Trophoblast cell (in vitro differentiated cells and primary cell): Measurements from ENCODE around the gene TM7SF2.
A peak's percentile ranks its signal among the peaks of the same experiment; 100 is the strongest.

Experiments used
- DNase-seq, 2 donors: peaks; one replicate each; pipeline ENCODE4 v3.0.0-alpha.2; 2016
- H2AFZ ChIP-seq: 2 replicates; pipeline ENCODE4 v1.6.1; 2013; ENCODE audit warnings: low read length, moderate library complexity, mild to moderate bottlenecking; ENCODE audit not compliant: insufficient read depth, poor library complexity
- H2AK5ac ChIP-seq: 2 replicates; pipeline ENCODE4 v1.6.1; 2013; ENCODE audit warnings: mild to moderate bottlenecking, low read length
- H2BK120ac ChIP-seq: 2 replicates; pipeline ENCODE4 v1.6.1; 2013; ENCODE audit warnings: low read length, mild to moderate bottlenecking, moderate library complexity; ENCODE audit not compliant: insufficient read depth, poor library complexity
- H2BK12ac ChIP-seq: 2 replicates; pipeline ENCODE4 v1.6.1; 2013; ENCODE audit warnings: mild to moderate bottlenecking, low read length, moderate library complexity
- H2BK5ac ChIP-seq: 2 replicates; pipeline ENCODE4 v1.6.1; 2013; ENCODE audit warnings: low read length, low read depth, moderate library complexity, mild to moderate bottlenecking; ENCODE audit not compliant: poor library complexity
- H3K14ac ChIP-seq: 2 replicates; pipeline ENCODE4 v1.6.1; 2013; ENCODE audit warnings: mild to moderate bottlenecking, low read length
- H3K18ac ChIP-seq: 2 replicates; pipeline ENCODE4 v1.6.1; 2013; ENCODE audit warnings: mild to moderate bottlenecking, low read length
- H3K23ac ChIP-seq: 2 replicates; pipeline ENCODE4 v1.6.1; 2013; ENCODE audit warnings: low read length
- H3K27ac ChIP-seq: 2 replicates; pipeline ENCODE4 v1.5.1; 2013; ENCODE audit warnings: low read depth, mild to moderate bottlenecking, inconsistent platforms, low read length, moderate library complexity
- H3K27me3 ChIP-seq: 2 replicates; pipeline ENCODE4 v1.6.1; 2013; ENCODE audit warnings: inconsistent platforms, mild to moderate bottlenecking, low read length, moderate library complexity; ENCODE audit not compliant: insufficient read depth
- H3K36me3 ChIP-seq, 2 experiments: 1 replicate in 1 of 2; 2 replicates in 1 of 2; pipeline ENCODE4 v1.6.1; 2013; ENCODE audit warnings: low read length in 2 of 2, mild to moderate bottlenecking in 2 of 2, moderate library complexity in 1 of 2; ENCODE audit not compliant: insufficient read depth in 2 of 2, control insufficient read depth in 1 of 2
- H3K4ac ChIP-seq: 2 replicates; pipeline ENCODE4 v1.6.1; 2013; ENCODE audit warnings: low read depth, mild to moderate bottlenecking, low read length, moderate library complexity
- H3K4me1 ChIP-seq, 2 experiments: 1 replicate in 1 of 2; 2 replicates in 1 of 2; pipeline ENCODE4 v1.6.1; 2013; ENCODE audit warnings: low read length in 2 of 2, mild to moderate bottlenecking in 2 of 2, moderate library complexity in 1 of 2; ENCODE audit not compliant: insufficient read depth in 2 of 2, control insufficient read depth in 1 of 2
- H3K4me2 ChIP-seq: 2 replicates; pipeline ENCODE4 v1.6.1; 2013; ENCODE audit warnings: inconsistent platforms, mild to moderate bottlenecking, low read length, moderate library complexity
- H3K4me3 ChIP-seq: 2 replicates; pipeline ENCODE4 v1.5.1; 2013; ENCODE audit warnings: mild to moderate bottlenecking, low read depth, low read length, inconsistent platforms
- H3K79me1 ChIP-seq: one replicate; pipeline ENCODE4 v1.6.1; 2013; ENCODE audit warnings: low read length
- H3K79me2 ChIP-seq: 2 replicates; pipeline ENCODE4 v1.6.1; 2013; ENCODE audit warnings: low read length, mild to moderate bottlenecking; ENCODE audit not compliant: control insufficient read depth, insufficient read depth, poor library complexity
- H3K9ac ChIP-seq: 2 replicates; pipeline ENCODE4 v1.6.1; 2013; ENCODE audit warnings: mild to moderate bottlenecking, low read length
- H3K9me3 ChIP-seq: 2 replicates; pipeline ENCODE4 v1.6.1; 2013; ENCODE audit warnings: low read depth, mild to moderate bottlenecking, control low read depth, inconsistent platforms, low read length; ENCODE audit not compliant: insufficient read depth
- H4K12ac ChIP-seq: 2 replicates; pipeline ENCODE4 v1.6.1; 2013; ENCODE audit warnings: low read depth, mild to moderate bottlenecking, low read length, moderate library complexity
- H4K8ac ChIP-seq: 2 replicates; pipeline ENCODE4 v1.6.1; 2013; ENCODE audit warnings: low read depth, mild to moderate bottlenecking, low read length, moderate library complexity
- H4K91ac ChIP-seq: one replicate; pipeline ENCODE4 v1.6.1; 2013; ENCODE audit warnings: low read depth, mild to moderate bottlenecking, low read length, moderate library complexity
- WGBS: extraction: QIAGEN DNeasy Blood & Tissue Kit; methylation state at CpG from one replicate; pipeline ENCODE4 v1.1.7; 2013; ENCODE audit warnings: missing lambda C conversion rate; ENCODE audit not compliant: insufficient read length, insufficient coverage; ENCODE audit errors: extremely low coverage; 5-methylcytosine and 5-hydroxymethylcytosine counted together

TM7SF2 gene

DNA sequence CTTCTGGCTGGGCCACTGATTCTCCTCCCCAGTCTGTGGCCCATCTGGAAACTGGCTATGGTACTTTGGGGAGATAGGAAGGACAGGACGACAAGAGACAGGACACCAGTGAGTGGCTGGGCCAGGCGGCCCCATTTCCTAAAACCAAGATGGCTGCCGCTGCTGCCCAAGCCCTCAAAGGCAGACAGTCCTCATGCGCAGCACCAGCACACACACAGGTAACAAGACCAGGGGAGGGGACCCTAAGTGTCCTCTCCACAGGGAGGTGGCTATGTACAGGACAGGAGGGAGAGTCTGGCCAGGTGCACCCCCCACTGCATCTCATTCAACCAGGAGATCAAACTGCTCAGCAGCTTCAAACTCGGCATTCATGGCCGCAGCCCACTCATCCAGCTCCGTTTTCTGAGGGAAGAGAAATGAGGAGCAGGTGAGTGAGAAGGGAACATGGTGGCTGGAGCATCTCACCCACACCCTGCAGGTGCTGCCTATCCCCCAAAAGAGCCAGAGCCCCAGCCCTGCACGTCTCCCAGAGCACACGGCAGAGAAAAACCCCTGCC is 32.8 kb upstream of the TM7SF2 start:
- Histone ChIP-seq H3K79me2 (peaks cover 8% of the 10 kb centered on the region), H3K4me2 (no peak overlapping the region), H3K79me1 (peaks cover 2% of the 10 kb centered on the region), H2AFZ (no peak overlapping the region), H3K36me3 (peaks cover 32 to 41% of the 10 kb centered on the region in 2 experiments), H2BK5ac (no peak overlapping the region), H3K4me3 (no peak overlapping the region), H4K12ac (no peak overlapping the region), H2BK120ac (no peak overlapping the region), H2AK5ac (no peak overlapping the region), H3K18ac (no peak overlapping the region), H3K27me3 (no peaks in the 10 kb centered on the region), H3K4me1 (peaks cover 4 to 5% of the 10 kb centered on the region in 2 experiments), H3K27ac (no peak overlapping the region), H3K4ac (no peak overlapping the region), H3K9me3 (no peaks in the 10 kb centered on the region), H3K23ac (no peak overlapping the region), H3K9ac (no peak overlapping the region), H3K14ac (no peak overlapping the region), H2BK12ac (no peak overlapping the region), H4K8ac (no peak overlapping the region), H4K91ac (no peak overlapping the region)
- WGBS: no CpG with 5 or more reads among the region's 9 CpGs
- no peak for DNase-seq

DNA sequence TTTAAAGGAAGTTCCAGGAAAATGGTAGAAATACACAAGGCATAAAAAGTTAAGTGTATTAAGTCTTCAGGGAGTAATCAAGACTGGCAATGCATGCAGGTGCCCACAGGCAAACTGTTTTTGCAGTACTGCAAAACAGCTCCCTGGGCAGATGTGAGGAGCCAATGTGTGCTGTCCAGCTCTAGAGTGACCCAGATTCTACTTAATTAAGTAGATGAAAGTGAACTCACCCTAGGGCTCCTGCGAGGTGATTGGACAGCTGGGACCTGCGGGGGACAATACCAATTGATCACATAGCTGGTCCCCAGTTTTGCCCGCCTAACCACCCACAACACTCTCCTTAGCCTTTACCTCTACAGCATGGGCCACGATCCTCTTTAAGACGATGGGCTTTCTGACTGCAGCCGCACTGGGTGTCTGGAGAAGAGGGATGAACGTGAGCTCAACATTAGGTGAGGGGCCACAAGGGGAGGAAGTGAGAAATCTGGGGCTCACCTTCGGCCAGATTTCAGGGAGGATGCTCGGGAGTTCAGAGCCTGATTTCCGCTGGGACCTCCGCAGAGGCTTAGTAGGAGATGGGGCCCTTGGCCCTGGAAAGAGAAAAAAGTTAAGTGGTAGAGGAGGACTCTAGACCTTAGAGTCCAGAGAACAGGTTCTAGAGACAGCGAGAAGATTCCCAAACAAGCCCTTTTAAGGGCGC is 28.4 kb upstream of the TM7SF2 start:
- Histone ChIP-seq H3K4me2 (peak overlapping the region; percentile 73), H2BK12ac (no peak overlapping the region), H2BK5ac (peak overlapping the region; percentile 42), H3K18ac (peak overlapping the region; percentile 78), H3K27me3 (no peaks in the 10 kb centered on the region), H3K9me3 (no peaks in the 10 kb centered on the region), H3K9ac (peak overlapping the region; percentile 75), H2AFZ (peak overlapping the region; percentile 87), H3K79me2 (peaks cover 12% of the 10 kb centered on the region), H3K36me3 (peaks cover 42 to 58% of the 10 kb centered on the region in 2 experiments), H4K91ac (peak overlapping the region; percentile 71), H3K4me1 (peaks cover 10 to 11% of the 10 kb centered on the region in 2 experiments), H3K27ac (peak overlapping the region; percentile 24), H4K8ac (peak overlapping the region; percentile 90), H2BK120ac (peak overlapping the region; percentile 40), H3K4ac (peak overlapping the region; percentile 94), H3K14ac (peak overlapping the region; percentile 77), H3K4me3 (peak overlapping the region; percentile 97), H3K79me1 (peaks cover 9% of the 10 kb centered on the region), H4K12ac (peak overlapping the region; percentile 85), H2AK5ac (peak overlapping the region; percentile 74), H3K23ac (no peak overlapping the region)
- no CpG with 5 or more reads among the region's 13 CpGs for WGBS
- no peak for DNase-seq

DNA sequence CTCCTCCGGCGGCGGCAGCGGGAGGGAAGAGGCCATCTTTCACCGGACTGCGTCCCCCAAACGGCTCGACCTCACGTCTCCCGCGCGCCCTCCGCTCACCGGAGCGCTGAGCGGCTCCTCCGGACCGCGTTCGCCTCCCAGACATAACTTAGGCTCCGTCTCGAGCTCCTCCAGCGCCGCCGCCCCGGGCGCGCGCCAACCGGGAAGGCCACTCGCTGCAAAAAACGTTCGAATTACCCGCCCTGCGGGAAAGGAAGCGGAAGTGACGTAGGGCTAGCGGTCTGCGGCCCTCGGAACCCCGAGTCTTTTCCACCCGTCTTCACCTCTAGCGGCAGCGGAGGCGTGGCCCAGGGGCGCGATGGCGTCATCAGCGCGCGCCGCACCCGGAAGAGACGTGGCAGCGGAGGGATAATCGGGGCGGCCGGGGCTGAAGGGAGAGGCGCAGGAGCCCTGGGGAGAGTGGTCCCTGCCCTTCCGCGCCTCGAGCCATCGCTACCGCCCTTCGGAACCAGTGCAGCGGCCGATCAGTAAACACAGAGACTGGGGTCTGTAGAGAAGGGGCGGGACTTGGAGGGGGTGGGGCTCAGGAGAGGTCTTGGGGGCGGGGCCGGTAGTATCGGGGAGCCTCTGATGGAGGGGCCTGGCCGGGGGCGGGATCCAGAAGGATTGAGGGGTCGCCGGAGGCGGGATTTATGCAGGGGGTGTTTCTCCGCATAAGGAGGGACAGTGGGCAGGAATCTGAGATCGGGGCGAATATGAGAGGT is 27.7 kb upstream of the TM7SF2 start, which contains the start of the genes CDCA5 and ZFPL1:
CDCA5 (minus strand) TSS at position 207 of the 764 bp plus-strand sequence; CDS start at position 145, 62 bp downstream.
ZFPL1 (plus strand) TSS at position 389 of the 764 bp plus-strand sequence. CDS start 477 bp downstream, outside the sequence.
- Histone ChIP-seq H3K4me2 (peak within 1 kb of the TSS; percentile 73), H2BK12ac (peak within 1 kb of the TSS; percentile 30), H3K79me2 (peaks cover 12% of the 10 kb centered on the region), H3K4ac (peak within 1 kb of the TSS; percentile 98), H2BK120ac (peak within 1 kb of the TSS; percentile 63), H3K36me3 (peaks cover 42 to 58% of the 10 kb centered on the region in 2 experiments), H3K18ac (peak within 1 kb of the TSS; percentile 94), H3K27ac (peak within 1 kb of the TSS; percentile 88), H3K79me1 (peaks cover 9% of the 10 kb centered on the region), H2BK5ac (peak within 1 kb of the TSS; percentile 81), H2AFZ (peak within 1 kb of the TSS; percentile 87), H3K4me3 (peak within 1 kb of the TSS; percentile 97), H3K27me3 (no peaks in the 10 kb centered on the region), H4K12ac (peak within 1 kb of the TSS; percentile 95), H4K8ac (peak within 1 kb of the TSS; percentile 95), H3K9ac (peak within 1 kb of the TSS; percentile 82), H4K91ac (peak within 1 kb of the TSS; percentile 89), H3K14ac (peak within 1 kb of the TSS; percentile 92), H3K23ac (no peak within 1 kb of the TSS), H3K9me3 (no peaks in the 10 kb centered on the region), H3K4me1 (peaks cover 10 to 11% of the 10 kb centered on the region in 2 experiments), H2AK5ac (peak within 1 kb of the TSS; percentile 100)
- DNase-seq: peak; percentile 94 to 98
- WGBS: no CpG with 5 or more reads among the region's 79 CpGs
